H1 (cell line): ENCODE data around the gene ITPR1. TPM values are rescaled to one million over a fixed set of nuclear protein-coding genes. Genes with fewer than 3 reads are reported as not detected.

Source experiments
- CBX8 ChIP-seq: fragments of 300-800, 300-1000 bp; sonication (generic); IDR thresholded peaks from 2 replicates; pipeline ENCODE4 v1.7.1; 2016; ENCODE audit warnings: low read depth, low read length, borderline replicate concordance
- HDAC2 ChIP-seq, 2 experiments: fragments of 300-600 bp in 1 of 2; sonication (generic) in 1 of 2; IDR thresholded peaks; 2 replicates each; pipeline ENCODE4 v1.6.1; 2011 to 2012; ENCODE audit warnings: low read depth in 2 of 2, low read length in 2 of 2, mild to moderate bottlenecking in 2 of 2, moderate library complexity in 2 of 2, borderline replicate concordance in 1 of 2, inconsistent platforms in 1 of 2
- PHF8 ChIP-seq: fragments of 200-600 bp; sonication (generic); conservative IDR thresholded peaks from 2 replicates; pipeline ENCODE4 v1.7.1; 2012; ENCODE audit warnings: low read depth, mild to moderate bottlenecking, inconsistent platforms, low read length, moderate library complexity
- RNF2 ChIP-seq: fragments of 200-900, 300-1000 bp; sonication (generic); IDR thresholded peaks from 2 replicates; pipeline ENCODE4 v1.7.1; 2016; ENCODE audit warnings: borderline replicate concordance, low read depth, mild to moderate bottlenecking, antibody characterized with exemption, low read length; ENCODE audit not compliant: poor library complexity, severe bottlenecking; ENCODE audit errors: missing control alignments
- SIN3A ChIP-seq, 2 experiments: IDR thresholded peaks in 1 of 2; conservative IDR thresholded peaks in 1 of 2; 2 replicates each; pipeline ENCODE4 v1.6.1; 2011 to 2012; ENCODE audit warnings: low read length in 2 of 2, improper control_type of control experiment in 1 of 2, low read depth in 1 of 2, mild to moderate bottlenecking in 1 of 2
- polyA plus RNA-seq, 7 experiments: library from polyadenylated mRNA; depleted of rRNA in 3 of 7; stranded (reverse) in 5 of 7; unstranded in 2 of 7; fragments of >200 nt in 5 of 7; fragments of 200-250 nt in 2 of 7; gene quantifications; 1 replicate in 5 of 7; 2 replicates in 1 of 7; 4 replicates in 1 of 7; pipeline versions ENCODE4 v1.2.1 to v1.2.3, GENCODE V29; 2011 to 2013; ENCODE audit warnings: missing spikeins in 2 of 7, mixed read lengths in 2 of 7
- total RNA-seq: library from RNA; stranded (reverse); fragmentation: NEBNext Ultra II Directional; extraction: Animal tissue kit (Norgen Biotek cat#: 25700); gene quantifications from 2 replicates; pipeline ENCODE4 v1.2.1, GENCODE V29; 2021
- TF ChIP-seq, protein P1 (sequence below): IDR thresholded peaks from 2 replicates; pipeline ENCODE4 v1.6.1; 2012; ENCODE audit warnings: low read length, inconsistent platforms

ITPR1 gene
- total and polyA plus RNA-seq, 2 of the 8 experiments (the other 6 are each of a cell fraction or from before 2014, with no cell fraction given), result 2.5 to 16.3 TPM

DNA sequence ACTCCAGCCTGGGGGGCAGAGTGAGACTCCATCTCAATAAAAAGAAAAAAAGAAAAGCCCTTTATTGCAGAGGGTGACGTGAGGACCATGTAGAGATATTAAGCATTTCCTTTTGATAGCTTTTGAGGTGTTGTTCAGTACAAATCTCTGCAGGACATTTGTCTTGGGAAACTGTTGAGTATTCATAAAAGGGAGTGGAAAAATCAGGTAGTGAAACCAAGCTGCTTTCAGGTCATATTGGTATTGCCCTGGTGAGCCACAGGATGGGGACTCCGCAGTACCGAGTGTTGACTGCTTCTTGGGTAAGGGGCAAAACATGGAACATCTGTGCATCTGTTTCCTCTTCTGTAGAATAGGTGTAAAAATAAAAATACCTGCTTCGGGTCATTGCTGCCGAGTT is 9.9 kb downstream of the ITPR1 start (continued):
- no peak for TF ChIP-seq RNF2
- no peak for TF ChIP-seq PHF8
- no peak for TF ChIP-seq CBX8
- no peak for TF ChIP-seq HDAC2 (IDR thresholded peaks at IDR 0.05; ENCODE audit: borderline replicate concordance in 1 of 2, low read depth in 2 of 2, low read length in 2 of 2)
- TF ChIP-seq SIN3A (conservative IDR thresholded peaks at IDR 0.05 in 1 of 2, IDR thresholded peaks at IDR 0.05 in 1 of 2; ENCODE audit: low read depth in 1 of 2, low read length in 2 of 2), result no peak
- TF ChIP-seq, protein P1, sequence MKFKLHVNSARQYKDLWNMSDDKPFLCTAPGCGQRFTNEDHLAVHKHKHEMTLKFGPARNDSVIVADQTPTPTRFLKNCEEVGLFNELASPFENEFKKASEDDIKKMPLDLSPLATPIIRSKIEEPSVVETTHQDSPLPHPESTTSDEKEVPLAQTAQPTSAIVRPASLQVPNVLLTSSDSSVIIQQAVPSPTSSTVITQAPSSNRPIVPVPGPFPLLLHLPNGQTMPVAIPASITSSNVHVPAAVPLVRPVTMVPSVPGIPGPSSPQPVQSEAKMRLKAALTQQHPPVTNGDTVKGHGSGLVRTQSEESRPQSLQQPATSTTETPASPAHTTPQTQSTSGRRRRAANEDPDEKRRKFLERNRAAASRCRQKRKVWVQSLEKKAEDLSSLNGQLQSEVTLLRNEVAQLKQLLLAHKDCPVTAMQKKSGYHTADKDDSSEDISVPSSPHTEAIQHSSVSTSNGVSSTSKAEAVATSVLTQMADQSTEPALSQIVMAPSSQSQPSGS, result no peak
